Measurements from ENCODE around the gene GPR132.

- TF ChIP-seq CTCF (IDR thresholded peaks at IDR 0.05; ENCODE audit: low read length) (no peak), EZH2 (IDR thresholded peaks at IDR 0.05; ENCODE audit: borderline replicate concordance, low read length) (no peak)
Observed at GRCh38 chr14:105067969-105068301, 2.7 kb upstream of the GPR132 start.

All from OCI-LY1 (cell line).